GM21619 (cell line): ENCODE data around the gene FCHSD2.
"Not testable (repeated sequence)": the region's sequence is repeated elsewhere in the genome, so short reads cannot be mapped to it uniquely, and the experiment has no call there.

Source experiments
- ATAC-seq: cut with Tn5 transposase; IDR thresholded peaks from one replicate; pipeline ENCODE4 v1.9.1; 2021; ENCODE audit not compliant: unreplicated experiment

The FCHSD2 gene

DNA sequence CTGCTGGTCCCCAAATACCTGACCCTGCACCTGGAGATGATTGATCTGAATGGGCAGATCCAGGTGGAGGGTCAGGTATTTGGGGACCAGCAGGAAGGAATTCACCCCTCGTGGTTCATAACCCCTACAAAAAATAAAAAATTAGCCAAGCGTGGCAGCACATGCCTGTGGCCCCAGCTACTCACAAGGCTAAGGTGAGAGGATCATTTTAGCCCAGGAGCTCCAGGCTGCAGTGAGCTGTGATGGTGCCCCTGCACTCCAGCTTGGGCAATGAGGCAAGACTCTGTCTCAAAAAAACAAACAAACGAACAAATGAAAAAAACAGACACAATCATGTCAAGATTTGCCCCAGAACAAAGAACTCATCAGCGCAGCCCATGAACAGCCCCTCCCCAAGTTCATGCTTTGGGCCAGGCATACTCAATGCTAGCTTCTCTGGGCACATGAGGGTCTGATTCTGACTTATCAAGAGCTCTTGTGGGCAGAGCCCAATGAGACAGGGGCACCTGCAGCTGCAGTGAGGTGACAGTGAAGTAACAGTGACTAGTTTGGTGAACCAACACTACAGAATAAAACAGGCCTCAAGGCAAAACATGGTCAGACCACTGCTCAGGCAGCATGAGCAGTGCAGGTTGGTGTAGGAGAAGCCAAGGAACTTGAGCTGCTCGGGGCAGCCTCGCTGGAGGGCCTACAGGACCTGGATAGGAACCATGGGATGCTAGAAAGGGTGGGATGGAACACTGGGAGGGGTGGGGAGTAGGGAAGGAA, 10.2 kb upstream of the FCHSD2 start:
- no peak for ATAC-seq

DNA sequence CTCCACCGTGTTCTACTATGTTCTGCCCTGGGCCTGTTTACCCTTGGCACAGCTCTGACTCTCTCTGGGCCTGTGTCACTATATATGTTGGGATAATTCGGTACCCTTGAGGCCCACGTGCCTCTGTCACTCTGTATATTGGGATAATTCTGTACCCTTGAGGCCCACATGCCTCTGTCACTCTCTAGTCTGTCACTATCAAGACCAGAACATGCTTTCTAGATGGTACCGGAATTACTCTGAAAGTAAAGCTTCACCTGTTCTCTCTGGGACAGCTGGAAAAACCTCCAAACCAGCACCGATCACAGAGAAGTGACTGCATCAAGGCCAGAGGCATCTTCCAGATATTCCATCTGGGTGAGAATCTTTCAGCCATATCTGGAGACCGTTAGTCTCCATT, 9.3 kb upstream of the FCHSD2 start:
- ATAC-seq, result no peak

DNA sequence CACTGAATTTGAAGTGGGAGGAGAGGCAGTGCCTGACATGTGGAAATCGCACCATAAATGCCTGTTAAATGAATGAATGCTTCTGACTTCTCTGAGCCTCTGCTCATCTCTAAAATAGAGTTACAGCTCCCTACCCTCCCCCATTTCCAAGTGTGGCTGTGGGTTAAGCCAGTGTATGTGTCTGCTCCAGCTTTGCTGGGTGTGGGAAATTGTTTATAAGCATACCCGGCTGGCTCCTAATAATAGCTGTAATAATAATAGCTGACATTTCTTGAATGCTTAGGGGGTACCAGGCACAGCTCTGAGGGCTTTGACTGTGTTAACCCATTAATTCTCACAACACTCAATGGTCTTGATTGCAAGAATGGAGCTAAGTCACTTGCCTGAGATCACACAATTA, 7.0 kb upstream of the FCHSD2 start:
- ATAC-seq, result no peak

DNA sequence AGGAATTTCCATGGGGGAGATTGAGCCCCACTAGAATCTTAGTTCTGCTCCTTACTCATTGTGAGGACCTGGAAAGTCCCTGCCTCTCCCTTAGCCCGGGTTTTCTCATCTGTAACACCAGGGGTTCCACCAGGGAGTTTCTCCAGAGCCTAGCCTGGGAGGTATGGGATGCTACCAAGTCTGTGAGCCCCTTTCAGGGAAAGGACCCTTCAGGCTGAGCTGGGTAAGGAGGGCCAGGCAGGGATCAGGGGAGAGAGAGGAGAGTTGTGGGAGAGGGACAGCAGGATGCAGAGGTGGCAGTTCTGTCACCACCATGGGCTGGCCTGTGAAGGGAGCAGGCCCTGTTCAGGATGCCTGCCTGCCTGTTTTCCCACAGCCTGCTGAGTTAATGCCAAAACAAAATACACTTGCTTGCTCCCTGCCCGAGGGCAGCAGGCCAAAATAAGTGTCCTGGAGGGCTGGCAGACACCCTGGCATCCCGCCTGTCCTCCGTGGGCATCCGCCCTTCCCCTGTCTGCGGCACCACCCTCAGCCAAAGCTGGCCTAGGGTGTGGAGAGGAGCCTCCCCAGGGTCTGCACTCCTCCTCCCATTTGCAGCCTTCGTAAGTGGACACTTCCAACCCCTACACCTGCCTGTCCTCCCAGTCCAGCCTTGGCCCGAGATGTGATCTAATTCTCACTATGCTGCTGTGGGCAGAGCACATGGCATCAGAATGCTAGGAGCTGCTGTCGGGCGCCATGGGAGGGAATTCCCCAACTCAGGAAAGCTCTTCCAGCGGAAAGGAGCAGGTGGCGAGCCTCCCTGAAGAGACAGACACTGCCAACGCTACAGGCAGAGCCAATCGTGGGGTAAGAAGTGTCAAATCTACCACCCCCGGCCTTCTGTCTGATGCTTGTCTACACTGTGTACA, 5.9 kb upstream of the FCHSD2 start:
- ATAC-seq, result no peak

DNA sequence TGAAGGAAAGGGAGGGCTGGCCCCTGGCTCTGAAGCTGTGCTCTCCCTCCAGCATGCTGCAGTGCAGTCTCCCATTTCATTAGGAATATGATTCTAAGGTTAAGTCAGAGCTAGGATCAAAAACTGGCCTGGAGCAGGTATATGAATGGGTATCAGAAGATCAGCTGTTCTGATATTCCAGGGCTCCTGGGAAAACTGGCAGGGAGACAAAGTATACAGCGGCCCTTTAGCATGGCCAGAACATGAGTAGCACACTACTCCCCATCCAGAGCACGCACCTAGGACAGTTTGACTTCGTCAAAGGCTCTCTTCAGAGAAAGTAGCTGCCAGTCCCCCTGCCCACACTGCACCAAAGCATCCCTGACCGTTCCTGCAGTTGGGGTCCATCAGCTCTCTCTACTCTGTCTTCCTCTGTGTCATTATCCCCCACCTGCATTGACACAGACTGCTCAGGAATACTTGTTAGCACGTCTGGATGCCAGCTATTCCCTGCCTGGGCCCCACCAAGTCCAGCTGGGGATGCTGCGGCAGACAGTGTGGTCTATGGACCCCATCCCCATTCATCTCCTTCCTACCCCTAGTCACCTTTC, 4.0 kb upstream of the FCHSD2 start:
- ATAC-seq, result no peak

DNA sequence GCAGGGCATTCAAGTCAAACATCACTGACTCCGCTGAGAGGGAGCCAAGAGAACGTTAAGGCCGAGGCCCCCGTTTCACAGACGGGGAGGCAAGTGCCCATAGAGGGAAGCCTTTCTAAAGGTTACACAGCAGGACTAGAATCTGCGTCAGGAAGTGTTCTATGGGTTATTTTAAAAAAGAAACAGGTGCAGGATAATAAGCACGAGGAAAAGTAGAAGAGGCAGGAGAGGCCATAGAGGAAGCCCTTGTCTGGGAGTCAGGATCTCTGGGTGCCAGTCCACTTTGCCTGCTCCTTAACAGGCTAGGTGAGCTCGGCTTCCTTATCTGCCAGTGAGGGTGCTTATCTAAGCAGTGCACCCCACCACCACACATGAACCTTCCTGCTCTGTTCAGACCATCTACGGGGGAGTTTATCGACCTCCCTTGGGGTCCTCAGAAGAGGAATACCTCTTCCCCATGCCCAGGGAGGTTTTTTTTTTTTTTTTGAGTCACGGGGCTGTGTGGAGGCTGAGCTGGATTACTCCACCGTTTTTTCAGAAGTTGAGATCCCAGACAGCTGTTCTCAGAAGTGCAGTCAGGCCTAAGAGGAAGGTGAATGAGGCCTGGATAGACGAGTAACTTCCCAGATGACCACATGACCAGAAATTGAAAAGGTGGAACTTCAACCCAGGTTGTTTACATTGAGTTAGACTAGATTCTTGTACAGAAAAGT, 1.2 kb upstream of the FCHSD2 start:
- no peak for ATAC-seq

DNA sequence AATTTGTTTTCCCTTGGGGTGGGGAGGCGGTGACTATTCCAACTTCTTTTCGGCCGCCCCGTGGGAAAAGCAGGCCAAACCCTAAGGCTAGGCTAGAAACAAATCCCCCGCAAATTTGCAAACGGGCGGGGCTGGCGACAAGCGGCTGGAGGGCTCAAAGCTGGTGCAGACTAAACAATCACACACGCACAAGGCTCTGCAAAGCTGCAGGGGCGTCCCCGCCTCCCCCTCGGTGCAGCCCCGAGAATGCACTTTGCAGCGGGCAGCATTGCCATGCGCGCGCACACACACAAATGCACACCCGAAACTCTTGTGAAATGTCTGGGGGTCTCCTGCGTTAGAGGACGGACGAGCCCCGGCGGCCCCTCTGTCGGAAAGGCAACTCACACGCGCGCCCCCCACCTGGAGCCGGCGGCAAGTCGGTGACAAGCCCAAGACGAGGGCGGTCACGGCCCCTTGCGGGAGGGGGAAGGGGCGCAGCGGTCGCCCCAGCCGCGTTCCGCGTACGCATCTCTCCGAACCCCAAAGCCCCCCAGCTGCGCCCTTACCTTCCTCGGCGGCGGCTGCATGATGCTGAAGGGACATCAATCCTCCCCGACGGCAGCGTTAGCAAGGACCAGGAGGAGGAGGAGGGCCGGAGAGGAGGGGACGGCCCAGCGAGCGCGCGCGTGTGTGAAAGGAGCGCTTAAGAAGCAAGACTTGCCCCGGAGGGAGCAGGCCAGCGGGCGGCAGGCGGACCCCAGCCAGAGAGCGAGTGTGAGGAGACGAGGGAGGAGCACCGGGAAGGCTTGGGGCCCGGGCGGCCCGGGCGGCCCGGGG, 600 bp downstream of the FCHSD2 start:
- ATAC-seq, result peak; percentile 16

DNA sequence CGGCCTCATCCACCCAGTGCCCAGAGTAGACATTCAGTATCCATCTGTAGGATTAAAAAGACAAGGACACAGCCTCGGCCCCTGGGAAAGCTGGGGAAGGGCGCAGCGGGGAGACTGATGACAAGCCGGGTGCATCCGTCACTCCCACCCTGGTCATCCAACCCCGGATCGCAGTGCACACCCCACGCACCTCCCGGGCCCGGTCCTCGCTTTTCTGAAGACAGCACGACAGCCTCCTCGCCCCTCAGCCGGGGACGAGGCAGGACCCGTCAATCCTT, 1.1 kb downstream of the FCHSD2 start:
- ATAC-seq, result no peak

DNA sequence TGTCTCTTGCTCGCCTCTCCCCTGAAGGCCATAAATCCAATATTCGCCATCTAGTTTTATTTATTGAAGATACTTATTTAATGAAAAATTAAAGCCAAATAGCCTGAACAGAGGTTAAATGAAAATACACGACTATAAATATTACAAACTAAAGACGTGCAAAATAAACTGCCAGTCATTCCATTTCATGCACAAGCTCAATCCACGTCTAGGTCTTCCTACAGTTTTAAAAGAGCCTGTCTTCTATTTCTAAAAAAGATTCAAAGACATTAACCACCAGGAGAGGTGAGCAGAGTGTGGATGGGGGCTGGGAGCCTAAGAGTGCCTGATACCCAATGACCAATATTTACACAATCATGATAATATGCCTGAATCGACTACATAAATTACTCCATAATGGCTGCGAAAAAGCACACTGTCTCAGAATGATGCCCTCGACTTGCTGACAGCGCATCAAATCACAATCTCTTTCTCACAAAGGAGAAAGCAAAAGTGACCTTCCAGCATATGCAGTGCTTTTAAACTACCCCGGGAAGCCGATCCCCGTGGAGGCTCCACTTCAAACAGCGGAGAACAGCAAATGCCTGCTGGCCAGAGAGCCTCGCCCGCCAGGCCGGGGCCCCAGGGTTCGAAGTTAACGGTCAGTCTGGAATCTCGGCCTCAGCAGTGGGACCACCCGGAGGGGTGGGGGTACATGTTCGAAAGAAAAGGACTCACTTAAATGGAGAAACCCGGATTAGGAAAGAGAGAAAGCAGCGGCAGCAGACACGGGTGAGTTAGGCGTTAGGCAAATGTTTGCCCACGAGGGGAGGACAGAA, 1.7 kb downstream of the FCHSD2 start:
- no peak for ATAC-seq

DNA sequence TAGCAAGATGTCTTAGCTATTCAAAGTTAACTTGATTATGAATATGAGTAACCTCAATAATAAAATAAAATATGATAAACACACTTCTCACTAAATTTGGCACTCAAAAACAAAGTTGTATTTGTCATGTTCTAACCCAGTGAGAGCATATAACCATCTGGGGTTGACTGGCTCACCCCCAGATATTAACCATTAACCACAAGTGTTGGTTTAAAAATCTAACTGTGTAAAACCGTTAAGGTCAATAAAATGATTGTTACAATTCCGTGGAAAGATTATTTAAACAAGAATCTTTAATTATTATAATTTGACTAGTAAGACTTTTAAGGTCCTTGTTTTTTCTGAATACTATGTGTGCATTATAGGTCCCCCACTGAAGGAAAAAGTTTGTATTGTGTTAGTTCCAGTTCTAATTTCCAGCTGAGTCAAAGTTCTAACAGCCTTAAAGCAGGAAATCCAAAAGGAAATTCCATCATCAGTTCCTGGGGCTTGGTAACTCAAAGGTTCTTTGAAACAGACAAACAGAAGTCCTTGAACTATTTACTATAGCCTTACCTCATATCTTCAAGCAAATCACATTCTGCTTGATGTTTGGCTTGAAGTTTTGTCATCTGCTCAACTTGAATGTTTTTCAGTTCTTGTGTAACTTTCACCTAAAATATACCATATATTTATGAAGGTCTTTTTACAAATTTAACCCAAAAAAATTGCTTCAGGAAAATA, 2.5 kb downstream of the FCHSD2 start:
- no peak for ATAC-seq

DNA sequence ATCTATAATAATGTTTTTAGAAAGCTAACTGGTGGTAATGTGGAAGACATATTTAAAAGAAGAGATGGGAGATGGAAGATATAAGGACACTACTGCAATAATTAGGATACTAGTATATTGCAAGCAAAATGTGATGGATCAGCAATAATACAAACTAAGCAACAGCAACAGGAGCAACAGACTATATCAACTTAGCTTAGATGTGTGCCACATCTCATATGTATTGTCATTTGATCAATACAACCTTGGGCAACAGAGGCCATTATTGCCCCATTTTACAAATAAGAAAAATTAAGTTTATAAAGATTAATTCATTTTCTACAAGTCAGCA, 4.2 kb downstream of the FCHSD2 start:
- ATAC-seq, result no peak

DNA sequence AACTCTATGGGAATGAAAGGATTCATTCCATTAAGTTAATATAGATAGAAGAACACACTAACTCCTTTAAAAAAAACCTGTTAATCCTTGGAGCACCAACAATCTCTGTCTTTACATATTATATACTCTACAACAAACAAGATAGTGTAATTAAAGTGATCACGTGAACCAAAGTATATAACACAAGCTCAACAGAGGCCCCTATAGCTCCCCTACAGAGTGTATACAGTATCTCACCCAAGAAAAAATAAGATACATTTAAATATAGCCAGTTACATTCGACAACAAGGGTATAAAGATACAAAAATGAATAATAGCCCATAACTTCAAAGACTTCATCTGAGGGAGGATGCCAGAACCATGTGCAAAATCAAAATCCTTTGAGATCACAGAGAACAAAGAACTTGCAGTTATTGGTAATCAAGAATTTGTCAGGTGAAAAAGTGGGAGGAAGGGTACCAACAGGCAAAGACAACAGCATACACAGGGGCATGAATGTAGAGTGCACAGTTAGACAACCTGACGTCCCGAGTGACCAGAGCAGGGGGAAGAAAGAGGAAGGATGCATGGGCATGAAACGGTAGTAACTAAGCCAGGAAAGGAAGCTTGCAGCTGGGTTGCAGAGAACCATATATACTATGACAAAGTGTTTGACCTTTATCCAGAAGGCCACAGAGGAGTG, 4.7 kb downstream of the FCHSD2 start:
- no peak for ATAC-seq

DNA sequence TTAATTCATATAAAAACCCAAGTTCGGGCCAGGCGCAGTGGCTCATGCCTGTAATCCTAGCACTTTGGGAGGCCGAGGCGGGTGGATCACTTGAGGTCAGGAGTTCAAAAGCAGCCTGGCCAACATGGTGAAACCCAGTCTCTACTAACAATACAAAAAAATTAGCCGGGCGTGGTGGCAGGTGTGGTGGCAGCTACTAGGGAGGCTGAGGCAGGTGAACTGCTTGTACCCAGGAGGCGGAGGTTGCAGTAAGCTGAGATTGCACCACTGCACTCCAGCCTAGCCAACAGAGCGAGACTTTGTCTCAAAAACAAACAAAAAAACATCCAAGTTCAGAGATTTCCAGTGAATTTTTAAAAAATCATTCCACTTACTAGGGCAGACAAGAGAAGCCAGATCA, 5.4 kb downstream of the FCHSD2 start:
- not testable (repeated sequence) for ATAC-seq

DNA sequence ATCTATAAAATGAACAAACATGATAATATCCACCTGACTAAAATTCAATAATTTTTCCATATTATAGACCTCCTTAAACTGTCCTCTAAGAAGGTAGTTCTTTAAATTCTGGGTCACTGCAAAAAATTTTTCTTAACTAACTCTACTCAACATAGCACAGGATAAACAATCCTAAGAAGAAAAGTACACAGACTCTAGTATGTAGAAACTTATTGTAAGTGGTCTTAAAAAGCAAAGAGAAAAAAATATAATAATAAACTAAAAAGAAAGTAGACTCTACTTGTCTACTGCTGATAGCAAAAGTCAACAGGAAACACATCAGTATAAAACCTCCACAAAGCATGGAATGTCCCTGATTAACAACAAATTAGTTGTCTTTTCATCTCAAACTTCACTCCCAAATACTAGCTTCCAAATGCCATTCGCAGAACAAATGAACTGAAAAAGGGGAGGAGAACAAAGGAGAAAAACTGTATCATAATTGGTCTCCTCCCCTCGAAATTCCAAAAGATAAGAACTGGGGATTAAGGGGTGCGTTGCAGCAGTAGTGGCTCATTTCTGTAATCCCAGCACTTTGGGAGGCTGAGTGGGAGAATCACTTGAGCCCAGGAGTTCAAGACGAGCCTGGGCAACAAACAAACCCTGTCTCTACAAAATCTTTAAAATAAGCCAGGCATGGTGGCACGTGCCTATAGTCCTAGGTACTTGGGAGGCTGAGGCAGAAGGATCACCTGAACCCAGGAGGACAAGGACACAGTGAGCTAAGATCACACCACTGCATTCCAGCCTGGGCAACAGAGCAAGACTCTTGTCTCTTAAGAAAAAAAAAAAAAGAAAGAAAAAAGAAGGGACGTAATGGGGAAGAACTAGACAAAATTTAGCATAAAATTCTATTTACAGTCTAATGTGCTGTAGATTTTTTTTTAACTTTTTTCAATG, 6.5 kb downstream of the FCHSD2 start:
- no peak for ATAC-seq

DNA sequence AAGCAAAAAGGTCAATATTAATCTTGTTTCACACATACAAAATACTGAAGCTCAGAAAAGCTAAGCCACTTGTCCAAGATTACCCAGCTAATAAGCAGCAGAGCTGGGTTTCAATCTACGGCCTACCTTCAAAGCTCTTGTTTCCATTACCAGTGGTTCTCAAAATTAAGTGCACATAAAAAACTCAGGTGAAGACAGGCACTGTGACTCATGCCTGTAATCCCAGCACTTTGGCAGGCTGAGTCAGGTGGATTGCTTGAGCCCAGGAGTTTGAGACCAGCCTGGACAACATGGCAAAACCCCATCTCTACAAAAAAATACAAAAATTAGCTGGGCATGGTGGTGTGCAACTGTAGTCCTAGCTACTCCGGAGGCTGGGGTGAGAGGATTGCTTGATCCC, 9.8 kb downstream of the FCHSD2 start:
- ATAC-seq, result not testable (repeated sequence)

DNA sequence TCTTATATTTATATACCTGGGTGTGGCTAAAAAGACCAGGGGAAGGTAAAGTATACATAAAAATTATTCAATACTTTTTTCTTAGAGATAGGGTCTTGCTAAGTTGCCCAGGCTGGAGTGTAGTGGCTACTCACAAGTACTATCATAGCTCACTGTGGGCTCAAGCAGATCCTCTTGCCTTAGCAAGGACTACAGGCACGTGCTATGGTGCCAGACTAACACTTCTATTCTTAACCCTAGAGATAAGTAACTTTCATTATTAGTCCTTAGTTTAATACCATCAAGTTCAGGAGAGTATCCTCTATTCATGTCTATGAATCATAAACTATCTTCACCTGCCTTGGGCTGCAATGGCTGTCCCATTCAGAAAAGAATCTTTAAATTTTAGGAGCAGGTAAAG, 11.9 kb downstream of the FCHSD2 start:
- ATAC-seq, result no peak

DNA sequence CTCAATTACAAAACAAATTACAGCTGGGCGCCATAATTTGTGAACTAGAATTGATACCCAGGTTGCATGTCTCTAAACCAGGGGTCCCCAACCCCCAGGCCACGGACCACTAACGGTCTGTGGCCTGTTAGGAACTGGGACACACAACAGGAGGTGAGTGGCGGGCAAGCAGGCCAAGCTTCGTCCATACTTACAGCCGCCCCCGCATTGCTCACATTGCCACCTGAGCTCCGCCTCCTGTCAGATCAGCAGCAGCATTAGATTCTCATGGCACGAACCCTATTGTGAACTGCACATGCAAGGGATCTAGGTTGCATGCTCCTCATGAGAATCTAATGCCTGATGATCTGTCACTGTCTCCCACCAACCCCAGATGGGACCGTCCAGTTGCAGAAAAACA, 12.9 kb downstream of the FCHSD2 start:
- no peak for ATAC-seq
